ENCODE measurements around the gene PRKG2. TPM values are rescaled to one million over a fixed set of nuclear protein-coding genes. Genes with fewer than 3 reads are reported as not detected.

PRKG2 gene
- total RNA-seq, 4 donors from 2014 or later = 0.34 to 1.7 (median 1.2) TPM

GRCh38 chr4:81180916-81181315 is 34.1 kb downstream of the PRKG2 start:
- intact Hi-C loops (cut with DNase I; ENCODE audit: low total_unique reads) = no loop called here
- H3K4me3 ChIP-seq (ENCODE audit: low read depth, poor library complexity, severe bottlenecking) = no peak overlapping the region
- no peak for DNase-seq (ENCODE audit: low spot score in 2 of 2)
- 38 to 55% methylated on average over 1 of the region's 1 CpG for WGBS, 2 donors
- no peak for TF ChIP-seq POLR2A (IDR thresholded peaks at IDR 0.05)
- TF ChIP-seq CTCF (IDR thresholded peaks at IDR 0.05) = no peak

GRCh38 chr4:81179326-81179725 is 35.7 kb downstream of the PRKG2 start:
- intact Hi-C loops (cut with DNase I; ENCODE audit: low total_unique reads) = no loop called here
- WGBS, 2 donors = 53 to 67% methylated on average over 3 of the region's 3 CpGs

GRCh38 chr4:81173213-81173612 is 41.8 kb downstream of the PRKG2 start:
- intact Hi-C loops (cut with DNase I; ENCODE audit: low total_unique reads) = no loop called here
- no peak for DNase-seq (ENCODE audit: low spot score in 2 of 2)
- TF ChIP-seq CTCF (IDR thresholded peaks at IDR 0.05) (no peak), POLR2A (IDR thresholded peaks at IDR 0.05) (no peak)
- 73 to 85% methylated on average over 1 of the region's 1 CpG for WGBS, 2 donors
- H3K4me3 ChIP-seq (ENCODE audit: low read depth, poor library complexity, severe bottlenecking) = no peak overlapping the region

More at GRCh38 chr4:81179326-81179725, 35.7 kb downstream of the PRKG2 start:
- no peak for DNase-seq (ENCODE audit: low spot score in 2 of 2)
- no peak for TF ChIP-seq POLR2A (IDR thresholded peaks at IDR 0.05)
- TF ChIP-seq CTCF (IDR thresholded peaks at IDR 0.05) = no peak
- H3K4me3 ChIP-seq (ENCODE audit: low read depth, poor library complexity, severe bottlenecking) = no peak overlapping the region

DNA sequence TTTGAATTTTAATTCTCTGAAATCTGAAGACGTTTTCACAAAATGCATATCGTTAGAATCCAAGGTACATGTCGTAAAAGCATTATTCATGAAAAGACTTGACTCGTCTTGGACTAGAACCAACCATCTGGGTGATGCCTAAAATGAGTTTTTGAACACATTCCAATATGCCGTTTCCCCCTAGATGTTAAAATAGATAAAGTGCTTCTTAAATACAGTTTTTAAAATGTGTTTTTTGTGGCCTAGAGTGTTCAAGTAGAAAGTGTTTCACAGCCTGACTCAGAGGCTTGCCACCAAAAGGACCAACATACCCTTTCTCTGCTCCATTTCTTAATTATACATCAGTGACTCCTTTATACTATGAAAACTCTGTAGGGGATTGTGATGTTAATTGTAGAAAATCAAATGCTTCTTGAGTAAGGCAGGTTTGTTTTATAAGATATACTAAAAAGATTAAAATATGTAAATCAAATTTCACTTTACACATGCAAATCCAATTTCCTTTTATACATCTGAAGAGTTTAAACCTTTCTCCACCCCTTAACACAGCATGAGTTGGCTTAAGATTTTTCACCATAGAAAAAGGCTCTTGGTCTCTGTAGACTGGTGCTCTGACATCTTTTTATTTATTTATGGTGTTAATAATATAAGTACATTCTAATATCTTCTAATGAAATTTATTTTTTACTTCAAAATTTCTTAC is 48.4 kb downstream of the PRKG2 start:
- 13 to 15% methylated on average over 5 of the region's 5 CpGs for WGBS, 2 donors
- H3K4me3 ChIP-seq (ENCODE audit: low read depth, poor library complexity, severe bottlenecking) = no peak overlapping the region
- TF ChIP-seq CTCF (IDR thresholded peaks at IDR 0.05) (no peak), POLR2A (IDR thresholded peaks at IDR 0.05) (no peak)
- DNase-seq (ENCODE audit: low spot score in 2 of 2) = no peak
- intact Hi-C loops (cut with DNase I; ENCODE audit: low total_unique reads) = no loop called here

DNA sequence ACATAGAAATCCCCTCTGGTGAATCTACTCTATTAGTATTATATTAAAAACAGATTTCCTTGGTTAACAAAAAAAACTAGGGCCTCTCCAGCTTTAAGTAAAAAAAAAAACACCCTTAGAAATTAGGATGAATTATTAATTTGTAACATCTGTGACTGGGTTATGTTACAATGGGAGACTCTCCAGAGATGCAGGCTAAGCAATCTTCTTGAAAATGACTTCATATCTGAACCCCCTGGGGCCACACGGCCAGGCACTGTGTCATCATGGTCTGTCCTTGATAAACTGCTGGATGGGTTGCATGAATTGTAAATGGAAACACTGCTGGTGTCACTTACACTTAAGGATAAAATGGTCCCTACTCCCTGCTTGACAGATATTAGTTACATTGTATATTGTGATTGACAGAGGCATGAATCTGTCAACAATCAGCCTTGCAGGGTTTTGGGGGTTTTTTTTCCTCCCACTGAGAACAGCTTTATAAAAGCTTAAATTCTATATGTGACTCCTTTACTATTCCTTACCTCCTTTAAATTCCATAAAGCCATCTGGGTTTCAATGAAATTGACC is 49.1 kb downstream of the PRKG2 start:
- DNase-seq (ENCODE audit: low spot score in 2 of 2) = peak; percentile 41 to 84
- TF ChIP-seq CTCF (IDR thresholded peaks at IDR 0.05) (no peak), POLR2A (IDR thresholded peaks at IDR 0.05) (no peak)
- 18 to 25% methylated on average over 1 of the region's 1 CpG for WGBS, 2 donors
- no peak overlapping the region for H3K4me3 ChIP-seq (ENCODE audit: low read depth, poor library complexity, severe bottlenecking)
- intact Hi-C loops (cut with DNase I; ENCODE audit: low total_unique reads) = no loop called here

Data from lower leg skin (tissue), 4 donors.